Right ventricle myocardium inferior (tissue), 1 donor: Measurements from ENCODE around the gene PCDH9. TPM values are rescaled to one million over a fixed set of nuclear protein-coding genes. Genes with fewer than 3 reads are reported as not detected.
A peak's percentile ranks its signal among the peaks of the same experiment; 100 is the strongest.

ENCODE experiments used
- ATAC-seq: fragments of 200-7000 bp; cut with Tn5 transposase; one replicate; pipeline ENCODE4 v1.9.1; 2020; ENCODE audit warnings: mild to moderate bottlenecking, moderate library complexity
- DNase-seq: peaks from one replicate; pipeline ENCODE4 v3.0.0; 2021; ENCODE audit errors: missing footprints
- intact Hi-C: fragments of 100-400 bp; cut with DNase I; formaldehyde crosslinking; loops from one replicate; pipeline ENCODE4 v1.11.0; 2022
- total RNA-seq: library from RNA; stranded (reverse); fragmentation: NEBNext Ultra II Directional; extraction: Animal tissue kit (Norgen Biotek cat#: 25700); gene quantifications from one replicate; pipeline ENCODE4 v1.2.1, GENCODE V29; 2021
- donor health status: DM: no; HTN: yes; CAD: no; lungs with severe emphysema.

The PCDH9 gene
- total RNA-seq, 1 donor from 2014 or later: 9.9 TPM

DNA sequence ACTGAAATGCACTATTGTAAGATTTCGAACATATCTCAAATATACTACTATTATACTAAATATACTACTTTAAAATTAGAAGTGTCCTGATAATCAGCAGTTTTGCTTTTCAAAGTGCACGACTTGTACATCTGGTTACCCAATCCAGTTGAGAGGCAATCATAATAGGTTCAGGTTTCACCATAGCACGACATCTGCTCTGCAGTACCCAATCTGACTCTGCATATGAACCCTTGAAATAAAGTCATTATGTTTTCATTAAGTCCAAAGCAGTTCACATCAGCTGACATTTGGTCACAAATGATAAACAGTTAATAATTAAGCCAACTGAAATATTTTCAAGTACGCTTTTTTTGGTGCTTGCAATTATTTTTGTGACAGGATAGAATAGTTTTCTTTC lies 90.6 kb downstream of the PCDH9 start:
- intact Hi-C loops: loop anchor here (5.0 kb wide), 1 partner anchor 93 kb away; the partner anchor contains the start of gene PCDH9
- DNase-seq (no peak), ATAC-seq (no peak)

DNA sequence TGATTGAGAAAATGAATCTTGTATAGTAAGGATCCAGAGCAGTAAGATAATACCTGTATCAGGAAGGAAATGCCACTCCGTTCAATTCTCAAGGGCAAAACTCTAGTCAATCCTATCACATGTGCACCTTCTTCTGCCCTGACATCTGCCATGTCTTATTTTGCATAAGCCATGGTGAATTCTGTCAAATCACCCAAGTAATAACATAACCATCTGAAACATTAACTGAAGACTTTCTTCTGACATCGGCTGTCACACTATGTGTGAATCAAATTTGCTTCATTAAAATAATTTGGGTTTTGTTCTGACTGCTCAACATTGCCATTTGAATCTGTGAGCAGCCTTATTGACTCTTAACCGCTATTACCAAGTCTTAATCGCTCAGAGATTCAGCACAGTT lies 91.2 kb downstream of the PCDH9 start:
- no peak for DNase-seq
- intact Hi-C loops: loop anchor here (5.0 kb wide), 1 partner anchor 93 kb away; the partner anchor contains the start of gene PCDH9
- no peak for ATAC-seq

GRCh38 chr13:67137044-67137735 lies 92.9 kb downstream of the PCDH9 start:
- intact Hi-C loops: loop anchor here (5.0 kb wide), 1 partner anchor 95 kb away; the partner anchor contains the start of gene PCDH9
- no peak for ATAC-seq
- DNase-seq: no peak

GRCh38 chr13:67136157-67136556 lies 94.0 kb downstream of the PCDH9 start:
- intact Hi-C loops: loop anchor here (5.0 kb wide), 1 partner anchor 96 kb away; the partner anchor contains the start of gene PCDH9
- DNase-seq (no peak), ATAC-seq (peak; percentile 56)

- intact Hi-C loops: loop anchor here (5.0 kb wide), 1 partner anchor 97 kb away; the partner anchor contains the start of gene PCDH9
- DNase-seq (no peak), ATAC-seq (no peak)
Observed at GRCh38 chr13:67135356-67135755, 94.8 kb downstream of the PCDH9 start.

GRCh38 chr13:67134417-67135129 lies 95.6 kb downstream of the PCDH9 start:
- ATAC-seq (peak; percentile 56), DNase-seq (no peak)
- intact Hi-C loops: loop anchor here (5.0 kb wide), 2 partner anchors 42 to 98 kb away; partner anchors contain the start of gene PCDH9

DNA sequence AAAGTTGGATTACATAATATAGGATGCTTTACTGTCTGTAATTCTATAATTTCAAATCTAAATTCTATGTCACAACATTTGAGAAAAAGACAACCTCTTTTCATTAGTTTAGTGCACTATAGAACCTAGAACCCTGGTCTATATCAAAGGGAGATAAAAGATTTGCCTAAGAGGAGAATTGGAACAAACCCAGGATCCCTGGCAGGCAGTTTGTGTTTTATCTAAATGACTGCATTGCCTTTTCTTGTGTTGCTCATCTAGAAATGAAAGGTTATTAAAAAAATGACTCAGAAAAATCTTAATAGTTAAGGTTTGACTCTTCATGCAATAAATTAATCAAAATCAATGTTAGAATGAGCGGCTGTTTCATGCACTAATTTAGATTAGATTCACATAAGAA lies 96.7 kb downstream of the PCDH9 start:
- ATAC-seq: no peak
- intact Hi-C loops: loop anchor here (5.0 kb wide), 1 partner anchor 41 kb away; no protein-coding TSS in a partner anchor
- DNase-seq: no peak

DNA sequence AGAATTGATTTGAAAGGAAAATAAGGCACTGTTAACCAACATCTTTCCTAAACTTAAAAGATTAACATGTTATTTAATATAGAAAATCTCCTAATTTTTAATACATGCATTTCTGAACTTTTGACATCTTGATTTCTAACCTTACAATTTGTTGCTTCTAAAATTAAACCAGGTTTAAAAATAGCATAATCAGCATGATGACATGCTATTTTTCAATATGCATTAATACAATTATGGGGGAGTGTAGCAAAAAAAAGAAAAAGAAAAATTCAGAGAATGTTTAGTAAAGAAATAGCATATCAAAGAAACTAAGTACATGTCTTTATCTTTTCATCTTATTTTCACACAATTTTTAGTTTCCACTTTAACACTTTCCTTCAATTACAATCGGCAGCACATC lies 98.7 kb downstream of the PCDH9 start:
- intact Hi-C loops: loop anchor here (5.0 kb wide), 1 partner anchor 39 kb away; no protein-coding TSS in a partner anchor
- DNase-seq (no peak), ATAC-seq (no peak)

DNA sequence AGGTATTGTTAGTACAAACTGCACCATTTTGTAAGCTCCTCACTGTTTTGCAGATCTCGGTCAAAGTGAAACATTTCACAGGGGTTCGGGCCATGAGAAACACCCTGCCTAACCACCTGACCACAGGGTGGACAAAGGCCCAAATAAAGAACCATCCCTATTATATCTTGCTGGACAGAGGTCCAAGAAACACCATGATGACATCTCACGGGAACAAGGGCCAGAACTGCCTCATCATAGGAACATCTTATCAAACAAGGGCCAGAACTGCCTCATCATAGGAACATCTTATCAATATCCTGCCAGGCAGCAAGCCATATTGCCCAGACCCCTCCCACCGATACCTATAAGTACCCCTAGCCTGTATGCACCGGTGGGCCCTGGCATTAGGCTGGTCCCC lies 99.7 kb downstream of the PCDH9 start:
- intact Hi-C loops: loop anchor here (5.0 kb wide), 1 partner anchor 38 kb away; no protein-coding TSS in a partner anchor
- DNase-seq (no peak), ATAC-seq (no peak)

DNA sequence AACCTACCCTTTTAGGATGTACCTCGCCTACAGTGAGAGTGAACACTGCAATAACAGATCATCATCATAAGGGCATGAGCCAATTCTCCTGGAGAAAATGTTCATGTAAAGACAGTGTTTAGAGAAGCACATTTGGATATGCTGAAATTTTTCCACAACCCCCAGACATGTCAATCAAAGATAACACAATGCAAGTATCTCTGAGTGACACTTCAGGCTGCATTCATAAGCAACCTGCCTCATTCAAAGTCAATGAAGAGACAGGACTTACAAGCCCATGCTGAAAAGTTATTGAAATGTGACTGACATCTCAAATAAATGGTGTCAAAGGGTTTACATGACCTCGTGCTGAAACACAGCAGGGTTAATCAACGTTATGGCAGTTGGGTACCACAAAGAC lies 102.0 kb downstream of the PCDH9 start:
- intact Hi-C loops: no loop called here
- ATAC-seq (no peak), DNase-seq (no peak)

- no peak for ATAC-seq
- intact Hi-C loops: no loop called here
- DNase-seq: no peak
Observed at GRCh38 chr13:67125681-67126080, 104.5 kb downstream of the PCDH9 start.

DNA sequence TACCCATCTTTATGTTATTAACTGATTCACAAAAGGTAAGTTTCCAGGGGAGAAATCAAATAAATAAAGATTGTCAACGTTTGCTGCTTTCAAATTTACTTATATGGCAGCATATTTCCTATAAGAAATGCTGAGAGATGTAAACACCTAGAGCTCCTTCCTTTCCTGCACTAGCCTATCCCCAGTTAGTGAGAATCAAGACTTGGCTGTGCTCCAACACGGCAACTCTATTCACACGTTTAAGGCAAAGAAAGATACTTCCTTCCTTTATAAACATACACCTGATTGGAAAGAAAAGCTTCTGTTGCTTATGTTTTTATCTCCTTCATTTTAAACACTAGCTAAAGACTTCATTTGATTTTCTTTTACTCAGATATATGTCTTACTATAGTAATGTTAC lies 107.0 kb downstream of the PCDH9 start:
- DNase-seq (no peak), ATAC-seq (no peak)
- intact Hi-C loops: no loop called here

DNA sequence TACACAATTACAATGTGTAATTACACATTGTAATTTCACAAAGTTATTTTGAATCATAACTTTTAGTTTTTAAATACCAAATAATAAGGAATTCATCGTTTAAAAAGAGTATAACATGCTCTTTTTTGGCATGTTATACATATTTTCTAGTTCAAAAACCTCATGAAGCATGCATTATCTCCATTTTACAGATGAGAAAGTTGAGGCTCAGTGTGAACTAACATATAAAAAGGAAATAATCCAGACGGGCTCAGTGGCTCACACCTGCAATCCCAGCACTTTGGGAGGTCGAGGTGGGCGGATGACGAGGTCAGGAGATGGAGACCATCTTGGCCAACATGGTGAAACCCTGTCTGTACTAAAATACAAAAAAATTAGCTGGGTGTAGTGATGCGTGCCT lies 107.9 kb downstream of the PCDH9 start:
- ATAC-seq (no peak), DNase-seq (no peak)
- intact Hi-C loops: no loop called here

GRCh38 chr13:67120872-67121531 lies 109.1 kb downstream of the PCDH9 start:
- intact Hi-C loops: no loop called here
- no peak for DNase-seq
- no peak for ATAC-seq

GRCh38 chr13:67119481-67119894 lies 110.6 kb downstream of the PCDH9 start:
- intact Hi-C loops: no loop called here
- DNase-seq (no peak), ATAC-seq (no peak)

DNA sequence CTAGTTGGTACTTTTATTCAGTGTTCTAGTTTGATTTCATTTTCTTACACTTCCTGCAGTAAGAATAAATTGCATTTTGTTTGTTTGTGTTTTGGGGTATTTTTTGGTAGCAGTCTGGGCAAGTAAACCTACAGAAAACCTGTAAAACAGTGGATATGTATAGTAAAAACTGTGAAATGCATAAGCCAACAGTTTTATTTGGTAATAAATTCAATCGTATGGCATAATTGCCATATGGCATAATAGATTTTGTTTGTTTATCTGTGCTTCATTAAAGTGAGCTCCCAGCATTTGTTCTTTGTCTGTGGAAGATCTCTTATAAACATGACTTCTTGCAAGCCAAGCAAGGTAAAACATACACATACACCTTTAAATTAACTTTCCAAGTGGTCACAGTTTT lies 111.9 kb downstream of the PCDH9 start:
- ATAC-seq (no peak), DNase-seq (no peak)
- intact Hi-C loops: no loop called here

DNA sequence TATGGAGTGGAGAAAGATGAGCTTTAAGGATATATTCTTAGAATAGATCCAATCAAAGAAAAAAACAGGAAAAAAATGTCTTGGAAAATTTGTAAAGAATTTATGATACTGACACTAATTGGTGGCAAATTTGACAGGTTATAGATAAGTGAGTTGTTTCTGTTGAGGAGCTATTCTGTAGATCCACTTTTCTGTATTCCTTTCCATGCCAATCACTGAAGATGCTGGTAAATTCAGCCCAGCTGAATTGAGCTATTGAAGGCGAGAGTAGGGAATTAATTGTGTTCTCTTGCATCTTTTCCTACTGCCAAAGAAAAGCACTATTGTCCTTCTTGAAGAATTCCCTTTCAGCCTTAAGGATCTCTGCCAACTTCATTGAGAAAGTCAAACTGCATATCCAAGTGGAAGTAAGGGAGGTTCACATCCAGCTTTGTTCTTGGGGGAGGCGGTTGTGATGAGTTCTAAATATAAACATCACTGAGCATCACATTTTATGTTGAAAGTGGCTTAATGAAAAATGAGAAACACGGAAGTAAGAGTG lies 113.1 kb downstream of the PCDH9 start:
- intact Hi-C loops: no loop called here
- no peak for ATAC-seq
- DNase-seq: no peak

DNA sequence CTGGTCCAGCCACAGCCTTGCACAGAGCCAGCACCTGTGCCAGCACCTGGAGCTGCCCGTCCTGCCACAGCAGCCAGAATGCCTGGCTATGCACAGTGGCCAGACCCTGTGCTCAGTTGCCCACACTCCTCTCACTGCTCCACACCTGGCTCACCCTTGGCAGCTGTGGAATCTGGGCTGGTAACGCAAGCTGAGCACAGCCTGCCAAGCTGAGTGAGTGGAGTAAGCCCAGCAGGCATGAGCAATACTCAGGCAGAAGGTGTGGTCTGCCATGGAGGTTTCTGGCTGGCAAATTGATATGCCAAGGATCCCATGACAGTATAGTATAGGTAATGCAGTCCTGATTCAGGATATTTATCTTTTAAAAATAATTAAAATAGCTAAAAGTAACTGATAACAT lies 122.2 kb downstream of the PCDH9 start:
- intact Hi-C loops: no loop called here
- DNase-seq (no peak), ATAC-seq (no peak)

DNA sequence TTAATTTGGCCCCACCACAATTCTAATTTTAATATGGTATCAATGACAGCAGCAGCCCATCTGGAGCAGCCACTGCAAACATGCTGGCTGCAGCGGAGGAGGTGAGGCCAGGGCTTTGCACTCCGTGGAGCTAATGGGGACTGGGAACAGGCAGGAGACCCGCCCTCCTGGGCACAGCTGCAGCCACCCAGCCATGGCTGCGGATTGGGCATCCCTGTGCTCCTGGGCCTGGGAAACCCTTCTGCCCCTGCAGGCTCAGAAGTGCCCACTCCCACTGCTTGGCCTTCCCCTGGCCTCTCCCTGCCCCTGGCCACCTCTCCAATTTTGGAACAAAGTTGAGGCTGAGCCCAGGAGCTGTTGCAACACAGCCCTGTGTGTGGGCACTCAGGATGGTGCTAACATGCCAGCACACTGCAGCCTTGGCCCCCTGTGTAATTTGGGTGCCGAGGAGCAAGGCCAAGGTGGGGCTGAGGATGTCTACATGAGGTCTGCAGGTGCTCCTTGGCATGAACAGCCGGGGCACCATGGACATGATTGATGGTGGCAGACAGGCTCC lies 123.6 kb downstream of the PCDH9 start:
- intact Hi-C loops: no loop called here
- no peak for ATAC-seq
- DNase-seq: no peak
